GM06990 (cell line): Measurements from ENCODE around the gene NRIP2.

Experiments
- DNase-seq: peaks from one replicate; pipeline ENCODE4 v3.0.0-alpha.2; 2011; ENCODE audit not compliant: insufficient read length; ENCODE audit errors: extremely low read depth
- H3K27me3 ChIP-seq: replicated peaks from 2 replicates; pipeline ENCODE4 v1.6.0; 2011; ENCODE audit warnings: low read length; ENCODE audit not compliant: control insufficient read depth, insufficient read depth
- H3K36me3 ChIP-seq: 2 replicates; pipeline ENCODE4 v1.5.1; 2011; ENCODE audit warnings: low read length; ENCODE audit not compliant: control insufficient read depth, insufficient read depth
- H3K4me3 ChIP-seq: replicated peaks from 2 replicates; pipeline ENCODE4 v1.5.1; 2011; ENCODE audit warnings: low read depth, mild to moderate bottlenecking, control low read depth, low read length
- CTCF ChIP-seq: IDR thresholded peaks from 2 replicates; pipeline ENCODE4 v1.5.1; 2011; ENCODE audit warnings: low read length, control low read depth, mild to moderate bottlenecking, inconsistent platforms; ENCODE audit not compliant: insufficient read depth, poor library complexity, severe bottlenecking

The NRIP2 gene

GRCh38 chr12:2803635-2804392 is 31.0 kb downstream of the NRIP2 start:
- Histone ChIP-seq H3K27me3 (no peaks in the 10 kb centered on the region), H3K4me3 (no peak overlapping the region), H3K36me3 (peaks cover 14% of the 10 kb centered on the region)
- TF ChIP-seq CTCF: no peak
- no peak for DNase-seq

- H3K4me3 ChIP-seq: no peak overlapping the region
- no peak for DNase-seq
- TF ChIP-seq CTCF: no peak
- no peaks in the 10 kb centered on the region for H3K27me3 ChIP-seq
- H3K36me3 ChIP-seq: peaks cover 17% of the 10 kb centered on the region
Observed at GRCh38 chr12:2801044-2801783, 33.6 kb downstream of the NRIP2 start.

GRCh38 chr12:2800046-2800570 is 34.7 kb downstream of the NRIP2 start:
- TF ChIP-seq CTCF: no peak
- Histone ChIP-seq H3K27me3 (no peaks in the 10 kb centered on the region), H3K4me3 (no peak overlapping the region), H3K36me3 (peaks cover 17% of the 10 kb centered on the region)
- DNase-seq: no peak

GRCh38 chr12:2797721-2798418 is 37.0 kb downstream of the NRIP2 start:
- H3K36me3 ChIP-seq: peaks cover 14% of the 10 kb centered on the region
- no peak overlapping the region for H3K4me3 ChIP-seq
- TF ChIP-seq CTCF: peak; percentile 39
- no peak for DNase-seq
- H3K27me3 ChIP-seq: no peaks in the 10 kb centered on the region

- Histone ChIP-seq H3K4me3 (peak overlapping the region; percentile 92), H3K27me3 (no peaks in the 10 kb centered on the region), H3K36me3 (peaks cover 11% of the 10 kb centered on the region)
- peak; percentile 18 for TF ChIP-seq CTCF
- DNase-seq: no peak
Observed at GRCh38 chr12:2796187-2796666, 38.6 kb downstream of the NRIP2 start.
